HEK293 (cell line): ENCODE measurements around the gene TIAM1.

Experiments used
- BCL11A ChIP-seq: fragments of 450-650 bp; formaldehyde crosslinking; IDR thresholded peaks from 2 replicates; pipeline ENCODE4 v1.5.1; 2016; ENCODE audit warnings: low read depth, missing biosample characterization, missing genetic modification characterization
- MYNN ChIP-seq: fragments of 450-650 bp; formaldehyde crosslinking; IDR thresholded peaks from 2 replicates; pipeline ENCODE4 v1.5.1; 2016; ENCODE audit warnings: missing biosample characterization, missing genetic modification characterization, borderline replicate concordance
- PATZ1 ChIP-seq: fragments of 450-650 bp; formaldehyde crosslinking; IDR thresholded peaks from 2 replicates; pipeline ENCODE4 v1.5.1; 2016; ENCODE audit warnings: missing biosample characterization, missing genetic modification characterization
- PRDM4 ChIP-seq: fragments of 450-650 bp; formaldehyde crosslinking; IDR thresholded peaks from 2 replicates; pipeline ENCODE4 v1.5.1; 2017; ENCODE audit warnings: missing biosample characterization, missing genetic modification characterization
- SETDB1 ChIP-seq: IDR thresholded peaks from one replicate; pipeline ENCODE4 v1.6.1; 2017; ENCODE audit warnings: mild to moderate bottlenecking, low read length, moderate library complexity, mixed read lengths; ENCODE audit not compliant: insufficient read length
- ZBTB48 ChIP-seq: fragments of 450-650 bp; formaldehyde crosslinking; IDR thresholded peaks from 2 replicates; pipeline ENCODE4 v1.5.1; 2016; ENCODE audit warnings: missing biosample characterization, missing genetic modification characterization
- ZIC2 ChIP-seq: fragments of 450-650 bp; formaldehyde crosslinking; IDR thresholded peaks from 2 replicates; pipeline ENCODE4 v1.5.1; 2016; ENCODE audit warnings: missing biosample characterization, missing genetic modification characterization
- ZNF121 ChIP-seq: fragments of 450-650 bp; formaldehyde crosslinking; IDR thresholded peaks from 2 replicates; pipeline ENCODE4 v1.5.1; 2016; ENCODE audit warnings: missing biosample characterization, missing genetic modification characterization
- ZNF501 ChIP-seq: fragments of 450-650 bp; formaldehyde crosslinking; IDR thresholded peaks from 2 replicates; pipeline ENCODE4 v1.5.1; 2016; ENCODE audit warnings: missing biosample characterization, missing genetic modification characterization
- ZNF544 ChIP-seq: fragments of 450-650 bp; formaldehyde crosslinking; IDR thresholded peaks from 2 replicates; pipeline ENCODE4 v1.5.0; 2017; ENCODE audit warnings: missing biosample characterization, missing genetic modification characterization
- ZNF560 ChIP-seq: fragments of 450-650 bp; formaldehyde crosslinking; IDR thresholded peaks from 2 replicates; pipeline ENCODE4 v1.5.1; 2017; ENCODE audit warnings: missing biosample characterization, missing genetic modification characterization, borderline replicate concordance
- TF ChIP-seq, protein P1 (sequence below): fragments of 450-650 bp; formaldehyde crosslinking; IDR thresholded peaks from 2 replicates; pipeline ENCODE4 v1.5.1; 2016; ENCODE audit warnings: missing biosample characterization, missing genetic modification characterization
- TF ChIP-seq, protein P2 (sequence below): fragments of 450-650 bp; formaldehyde crosslinking; IDR thresholded peaks from 2 replicates; pipeline ENCODE4 v1.5.1; 2016; ENCODE audit warnings: missing biosample characterization, missing genetic modification characterization
- TF ChIP-seq, protein P3 (sequence below): fragments of 450-650 bp; formaldehyde crosslinking; IDR thresholded peaks from 2 replicates; pipeline ENCODE4 v1.5.1; 2016; ENCODE audit warnings: missing biosample characterization, missing genetic modification characterization

- TF ChIP-seq, protein P1, sequence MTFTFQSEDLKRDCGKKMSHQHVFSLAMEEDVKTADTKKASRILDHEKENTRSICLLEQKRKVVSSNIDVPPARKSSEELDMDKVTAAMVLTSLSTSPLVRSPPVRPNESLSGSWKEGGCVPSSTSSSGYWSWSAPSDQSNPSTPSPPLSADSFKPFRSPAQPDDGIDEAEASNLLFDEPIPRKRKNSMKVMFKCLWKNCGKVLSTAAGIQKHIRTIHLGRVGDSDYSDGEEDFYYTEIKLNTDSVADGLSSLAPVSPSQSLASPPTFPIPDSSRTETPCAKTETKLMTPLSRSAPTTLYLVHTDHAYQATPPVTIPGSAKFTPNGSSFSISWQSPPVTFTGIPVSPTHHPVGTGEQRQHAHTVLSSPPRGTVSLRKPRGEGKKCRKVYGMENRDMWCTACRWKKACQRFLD, result no peak
- no peak for TF ChIP-seq BCL11A
- no peak for TF ChIP-seq PRDM4 (tag by site-specific recombination)
- TF ChIP-seq ZNF560, result no peak
- TF ChIP-seq, protein P2, sequence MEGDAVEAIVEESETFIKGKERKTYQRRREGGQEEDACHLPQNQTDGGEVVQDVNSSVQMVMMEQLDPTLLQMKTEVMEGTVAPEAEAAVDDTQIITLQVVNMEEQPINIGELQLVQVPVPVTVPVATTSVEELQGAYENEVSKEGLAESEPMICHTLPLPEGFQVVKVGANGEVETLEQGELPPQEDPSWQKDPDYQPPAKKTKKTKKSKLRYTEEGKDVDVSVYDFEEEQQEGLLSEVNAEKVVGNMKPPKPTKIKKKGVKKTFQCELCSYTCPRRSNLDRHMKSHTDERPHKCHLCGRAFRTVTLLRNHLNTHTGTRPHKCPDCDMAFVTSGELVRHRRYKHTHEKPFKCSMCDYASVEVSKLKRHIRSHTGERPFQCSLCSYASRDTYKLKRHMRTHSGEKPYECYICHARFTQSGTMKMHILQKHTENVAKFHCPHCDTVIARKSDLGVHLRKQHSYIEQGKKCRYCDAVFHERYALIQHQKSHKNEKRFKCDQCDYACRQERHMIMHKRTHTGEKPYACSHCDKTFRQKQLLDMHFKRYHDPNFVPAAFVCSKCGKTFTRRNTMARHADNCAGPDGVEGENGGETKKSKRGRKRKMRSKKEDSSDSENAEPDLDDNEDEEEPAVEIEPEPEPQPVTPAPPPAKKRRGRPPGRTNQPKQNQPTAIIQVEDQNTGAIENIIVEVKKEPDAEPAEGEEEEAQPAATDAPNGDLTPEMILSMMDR (tag by site-specific recombination), result no peak
- no peak for TF ChIP-seq SETDB1
- no peak for TF ChIP-seq ZBTB48 (tag by site-specific recombination)
- no peak for TF ChIP-seq ZNF544 (tag by site-specific recombination)
- no peak for TF ChIP-seq PATZ1 (tag by site-specific recombination)
- no peak for TF ChIP-seq ZIC2 (tag by site-specific recombination)
- TF ChIP-seq, protein P3, sequence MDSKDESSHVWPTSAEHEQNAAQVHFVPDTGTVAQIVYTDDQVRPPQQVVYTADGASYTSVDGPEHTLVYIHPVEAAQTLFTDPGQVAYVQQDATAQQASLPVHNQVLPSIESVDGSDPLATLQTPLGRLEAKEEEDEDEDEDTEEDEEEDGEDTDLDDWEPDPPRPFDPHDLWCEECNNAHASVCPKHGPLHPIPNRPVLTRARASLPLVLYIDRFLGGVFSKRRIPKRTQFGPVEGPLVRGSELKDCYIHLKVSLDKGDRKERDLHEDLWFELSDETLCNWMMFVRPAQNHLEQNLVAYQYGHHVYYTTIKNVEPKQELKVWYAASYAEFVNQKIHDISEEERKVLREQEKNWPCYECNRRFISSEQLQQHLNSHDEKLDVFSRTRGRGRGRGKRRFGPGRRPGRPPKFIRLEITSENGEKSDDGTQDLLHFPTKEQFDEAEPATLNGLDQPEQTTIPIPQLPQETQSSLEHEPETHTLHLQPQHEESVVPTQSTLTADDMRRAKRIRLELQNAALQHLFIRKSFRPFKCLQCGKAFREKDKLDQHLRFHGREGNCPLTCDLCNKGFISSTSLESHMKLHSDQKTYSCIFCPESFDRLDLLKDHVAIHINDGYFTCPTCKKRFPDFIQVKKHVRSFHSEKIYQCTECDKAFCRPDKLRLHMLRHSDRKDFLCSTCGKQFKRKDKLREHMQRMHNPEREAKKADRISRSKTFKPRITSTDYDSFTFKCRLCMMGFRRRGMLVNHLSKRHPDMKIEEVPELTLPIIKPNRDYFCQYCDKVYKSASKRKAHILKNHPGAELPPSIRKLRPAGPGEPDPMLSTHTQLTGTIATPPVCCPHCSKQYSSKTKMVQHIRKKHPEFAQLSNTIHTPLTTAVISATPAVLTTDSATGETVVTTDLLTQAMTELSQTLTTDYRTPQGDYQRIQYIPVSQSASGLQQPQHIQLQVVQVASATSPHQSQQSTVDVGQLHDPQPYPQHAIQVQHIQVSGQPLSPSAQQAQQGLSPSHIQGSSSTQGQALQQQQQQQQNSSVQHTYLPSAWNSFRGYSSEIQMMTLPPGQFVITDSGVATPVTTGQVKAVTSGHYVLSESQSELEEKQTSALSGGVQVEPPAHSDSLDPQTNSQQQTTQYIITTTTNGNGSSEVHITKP (tag by site-specific recombination), result no peak
- TF ChIP-seq ZNF121 (tag by site-specific recombination), result no peak
- no peak for TF ChIP-seq MYNN (tag by site-specific recombination)
- no peak for TF ChIP-seq ZNF501 (tag by site-specific recombination)
Measured at GRCh38 chr21:31092832-31093625, 251.0 kb downstream of the TIAM1 start.
